ENCODE results near the gene GNG8. TPM values are rescaled to one million over a fixed set of nuclear protein-coding genes. Genes with fewer than 3 reads are reported as not detected.
A peak's percentile ranks its signal among the peaks of the same experiment; 100 is the strongest.

The GNG8 gene
- total and polyA plus RNA-seq, 9 of the 15 experiments (the other 6 are each of a cell fraction or from before 2014, with no cell fraction given) = 1.3 TPM; not detected in 8

DNA sequence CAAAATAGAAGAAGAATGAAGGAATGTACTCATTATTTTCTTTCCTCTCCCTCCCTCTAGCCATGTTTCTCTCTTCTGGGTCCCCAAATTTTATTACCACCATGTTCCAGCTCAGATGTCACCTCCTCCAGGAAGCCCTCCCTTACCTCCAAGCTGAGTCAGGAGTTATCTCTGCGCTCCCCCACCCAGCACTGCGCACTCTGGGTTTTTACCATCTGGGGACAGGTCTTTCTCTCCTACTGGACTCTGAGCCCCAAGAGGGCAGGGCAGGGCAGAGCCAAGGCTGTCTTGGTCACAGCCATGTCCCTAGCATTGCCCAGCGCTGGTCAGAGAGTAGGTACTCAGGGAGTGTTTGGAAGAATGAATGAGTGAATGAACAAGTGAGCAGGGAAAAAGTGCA lies 2.9 kb downstream of the GNG8 start (continued):
- TF ChIP-seq, protein P1, sequence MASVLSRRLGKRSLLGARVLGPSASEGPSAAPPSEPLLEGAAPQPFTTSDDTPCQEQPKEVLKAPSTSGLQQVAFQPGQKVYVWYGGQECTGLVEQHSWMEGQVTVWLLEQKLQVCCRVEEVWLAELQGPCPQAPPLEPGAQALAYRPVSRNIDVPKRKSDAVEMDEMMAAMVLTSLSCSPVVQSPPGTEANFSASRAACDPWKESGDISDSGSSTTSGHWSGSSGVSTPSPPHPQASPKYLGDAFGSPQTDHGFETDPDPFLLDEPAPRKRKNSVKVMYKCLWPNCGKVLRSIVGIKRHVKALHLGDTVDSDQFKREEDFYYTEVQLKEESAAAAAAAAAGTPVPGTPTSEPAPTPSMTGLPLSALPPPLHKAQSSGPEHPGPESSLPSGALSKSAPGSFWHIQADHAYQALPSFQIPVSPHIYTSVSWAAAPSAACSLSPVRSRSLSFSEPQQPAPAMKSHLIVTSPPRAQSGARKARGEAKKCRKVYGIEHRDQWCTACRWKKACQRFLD (CRISPR knock-in tag; IDR thresholded peaks at IDR 0.05) = no peak
- TF ChIP-seq BCOR (IDR thresholded peaks at IDR 0.05) = peak; percentile 98
- no peak for TF ChIP-seq POLR2AphosphoS2 (IDR thresholded peaks at IDR 0.05; ENCODE audit: low read length)
- TF ChIP-seq, protein P2, sequence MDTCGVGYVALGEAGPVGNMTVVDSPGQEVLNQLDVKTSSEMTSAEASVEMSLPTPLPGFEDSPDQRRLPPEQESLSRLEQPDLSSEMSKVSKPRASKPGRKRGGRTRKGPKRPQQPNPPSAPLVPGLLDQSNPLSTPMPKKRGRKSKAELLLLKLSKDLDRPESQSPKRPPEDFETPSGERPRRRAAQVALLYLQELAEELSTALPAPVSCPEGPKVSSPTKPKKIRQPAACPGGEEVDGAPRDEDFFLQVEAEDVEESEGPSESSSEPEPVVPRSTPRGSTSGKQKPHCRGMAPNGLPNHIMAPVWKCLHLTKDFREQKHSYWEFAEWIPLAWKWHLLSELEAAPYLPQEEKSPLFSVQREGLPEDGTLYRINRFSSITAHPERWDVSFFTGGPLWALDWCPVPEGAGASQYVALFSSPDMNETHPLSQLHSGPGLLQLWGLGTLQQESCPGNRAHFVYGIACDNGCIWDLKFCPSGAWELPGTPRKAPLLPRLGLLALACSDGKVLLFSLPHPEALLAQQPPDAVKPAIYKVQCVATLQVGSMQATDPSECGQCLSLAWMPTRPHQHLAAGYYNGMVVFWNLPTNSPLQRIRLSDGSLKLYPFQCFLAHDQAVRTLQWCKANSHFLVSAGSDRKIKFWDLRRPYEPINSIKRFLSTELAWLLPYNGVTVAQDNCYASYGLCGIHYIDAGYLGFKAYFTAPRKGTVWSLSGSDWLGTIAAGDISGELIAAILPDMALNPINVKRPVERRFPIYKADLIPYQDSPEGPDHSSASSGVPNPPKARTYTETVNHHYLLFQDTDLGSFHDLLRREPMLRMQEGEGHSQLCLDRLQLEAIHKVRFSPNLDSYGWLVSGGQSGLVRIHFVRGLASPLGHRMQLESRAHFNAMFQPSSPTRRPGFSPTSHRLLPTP (IDR thresholded peaks at IDR 0.05; ENCODE audit: borderline replicate concordance, extremely low read depth, insufficient read length) = peak; percentile 64
- TF ChIP-seq, protein P3, sequence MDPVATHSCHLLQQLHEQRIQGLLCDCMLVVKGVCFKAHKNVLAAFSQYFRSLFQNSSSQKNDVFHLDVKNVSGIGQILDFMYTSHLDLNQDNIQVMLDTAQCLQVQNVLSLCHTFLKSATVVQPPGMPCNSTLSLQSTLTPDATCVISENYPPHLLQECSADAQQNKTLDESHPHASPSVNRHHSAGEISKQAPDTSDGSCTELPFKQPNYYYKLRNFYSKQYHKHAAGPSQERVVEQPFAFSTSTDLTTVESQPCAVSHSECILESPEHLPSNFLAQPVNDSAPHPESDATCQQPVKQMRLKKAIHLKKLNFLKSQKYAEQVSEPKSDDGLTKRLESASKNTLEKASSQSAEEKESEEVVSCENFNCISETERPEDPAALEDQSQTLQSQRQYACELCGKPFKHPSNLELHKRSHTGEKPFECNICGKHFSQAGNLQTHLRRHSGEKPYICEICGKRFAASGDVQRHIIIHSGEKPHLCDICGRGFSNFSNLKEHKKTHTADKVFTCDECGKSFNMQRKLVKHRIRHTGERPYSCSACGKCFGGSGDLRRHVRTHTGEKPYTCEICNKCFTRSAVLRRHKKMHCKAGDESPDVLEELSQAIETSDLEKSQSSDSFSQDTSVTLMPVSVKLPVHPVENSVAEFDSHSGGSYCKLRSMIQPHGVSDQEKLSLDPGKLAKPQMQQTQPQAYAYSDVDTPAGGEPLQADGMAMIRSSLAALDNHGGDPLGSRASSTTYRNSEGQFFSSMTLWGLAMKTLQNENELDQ (CRISPR knock-in tag; IDR thresholded peaks at IDR 0.05; ENCODE audit: borderline replicate concordance) = no peak
- TF ChIP-seq HOXB6 (CRISPR knock-in tag; IDR thresholded peaks at IDR 0.05; ENCODE audit: borderline replicate concordance) = no peak
- TF ChIP-seq SAFB2 (IDR thresholded peaks at IDR 0.05; ENCODE audit: borderline replicate concordance, low read depth, low read length, severe bottlenecking) = no peak
- no peak for TF ChIP-seq RBM17 (IDR thresholded peaks at IDR 0.05; ENCODE audit: borderline replicate concordance, low read depth, low read length)
- peak in 1 of 2 experiments; percentile 59; a peak in 1 of 4 replicates for TF ChIP-seq RCOR1 (IDR thresholded peaks at IDR 0.05; ENCODE audit: borderline replicate concordance in 1 of 2, low read depth in 2 of 2, low read length in 2 of 2)
- TF ChIP-seq PURB (CRISPR knock-in tag; IDR thresholded peaks at IDR 0.05; ENCODE audit: low read depth) = no peak
- no peak for TF ChIP-seq FOXA1 (IDR thresholded peaks at IDR 0.05; ENCODE audit: borderline replicate concordance)
- no peak for TF ChIP-seq FOXO4 (CRISPR knock-in tag; IDR thresholded peaks at IDR 0.05)
- TF ChIP-seq DPF2 (IDR thresholded peaks at IDR 0.05) = 0 out of 2 replicates have a peak, but pooled peaks have one; percentile 17
- TF ChIP-seq, protein P4, sequence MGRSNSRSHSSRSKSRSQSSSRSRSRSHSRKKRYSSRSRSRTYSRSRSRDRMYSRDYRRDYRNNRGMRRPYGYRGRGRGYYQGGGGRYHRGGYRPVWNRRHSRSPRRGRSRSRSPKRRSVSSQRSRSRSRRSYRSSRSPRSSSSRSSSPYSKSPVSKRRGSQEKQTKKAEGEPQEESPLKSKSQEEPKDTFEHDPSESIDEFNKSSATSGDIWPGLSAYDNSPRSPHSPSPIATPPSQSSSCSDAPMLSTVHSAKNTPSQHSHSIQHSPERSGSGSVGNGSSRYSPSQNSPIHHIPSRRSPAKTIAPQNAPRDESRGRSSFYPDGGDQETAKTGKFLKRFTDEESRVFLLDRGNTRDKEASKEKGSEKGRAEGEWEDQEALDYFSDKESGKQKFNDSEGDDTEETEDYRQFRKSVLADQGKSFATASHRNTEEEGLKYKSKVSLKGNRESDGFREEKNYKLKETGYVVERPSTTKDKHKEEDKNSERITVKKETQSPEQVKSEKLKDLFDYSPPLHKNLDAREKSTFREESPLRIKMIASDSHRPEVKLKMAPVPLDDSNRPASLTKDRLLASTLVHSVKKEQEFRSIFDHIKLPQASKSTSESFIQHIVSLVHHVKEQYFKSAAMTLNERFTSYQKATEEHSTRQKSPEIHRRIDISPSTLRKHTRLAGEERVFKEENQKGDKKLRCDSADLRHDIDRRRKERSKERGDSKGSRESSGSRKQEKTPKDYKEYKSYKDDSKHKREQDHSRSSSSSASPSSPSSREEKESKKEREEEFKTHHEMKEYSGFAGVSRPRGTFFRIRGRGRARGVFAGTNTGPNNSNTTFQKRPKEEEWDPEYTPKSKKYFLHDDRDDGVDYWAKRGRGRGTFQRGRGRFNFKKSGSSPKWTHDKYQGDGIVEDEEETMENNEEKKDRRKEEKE (IDR thresholded peaks at IDR 0.05; ENCODE audit: borderline replicate concordance in 1 of 2, control insufficient read depth in 1 of 2, low read depth in 2 of 2, low read length in 1 of 2) = no peak
- TF ChIP-seq ZNF143 (CRISPR knock-in tag; IDR thresholded peaks at IDR 0.05) = no peak
- no peak for TF ChIP-seq TAF1 (IDR thresholded peaks at IDR 0.05; ENCODE audit: control insufficient read depth, extremely low read depth, insufficient read depth, low read length, severe bottlenecking)

Measured in K562 (cell line).